Activated CD4-positive, CD25-positive, alpha-beta regulatory T cell treated with anti-CD3 and anti-CD28 coated beads, Interleukin-2, amount 50 U/mL, for 16 hours (primary cell): ENCODE data around the gene PIK3CG.
"Not testable (repeated sequence)": the region's sequence is repeated elsewhere in the genome, so short reads cannot be mapped to it uniquely, and the experiment has no call there.

ENCODE experiments used
- DNase-seq: peaks from one replicate; pipeline ENCODE4 v3.0.0-alpha.2; 2020; ENCODE audit warnings: low read depth, low spot score

Gene PIK3CG

DNA sequence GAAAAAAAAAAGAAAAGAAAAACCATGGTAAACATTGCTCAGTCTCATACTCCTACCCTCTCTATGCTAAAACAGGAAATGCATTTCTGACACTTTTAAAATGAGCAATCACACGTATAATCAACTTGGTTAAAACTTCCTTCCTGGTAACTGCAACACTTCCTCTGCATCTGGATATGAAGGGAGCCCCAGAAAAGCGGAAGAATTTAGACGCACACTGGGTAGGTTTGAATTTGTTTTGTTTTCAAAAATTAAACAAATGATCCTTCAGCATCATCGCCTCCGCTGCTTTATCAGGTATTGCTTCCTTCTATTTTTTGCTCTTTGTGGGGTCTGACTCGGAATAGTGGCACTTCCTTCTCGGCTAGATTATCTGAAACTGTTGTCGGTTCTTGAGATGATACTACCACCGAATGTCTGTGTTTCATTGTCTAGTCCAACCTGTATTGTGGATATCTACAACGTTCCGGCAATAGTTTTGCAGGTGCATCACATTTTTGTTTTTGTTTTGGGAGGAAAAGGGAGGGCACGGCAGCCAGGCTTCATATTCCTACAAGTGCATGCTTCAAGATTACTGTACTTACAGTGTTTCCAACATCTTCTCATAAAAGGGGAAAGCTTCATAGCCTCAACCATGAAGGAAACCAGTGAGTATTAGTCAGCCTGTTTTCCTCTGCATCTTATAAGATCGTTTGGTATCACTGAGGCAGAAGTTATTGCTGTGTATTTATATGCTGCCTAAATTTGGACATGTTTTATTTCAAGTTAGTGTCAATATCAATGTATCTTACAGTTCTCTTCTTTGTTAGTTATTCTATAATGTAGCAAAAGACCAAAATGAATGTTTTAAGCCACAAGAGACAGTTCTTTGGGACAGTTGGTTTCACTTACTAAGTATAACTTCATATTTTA, at the start of gene PIK3CG:
Gene PIK3CG, plus strand, starts transcription at position 153 of the 912 bp plus-strand sequence. CDS start 2,280 bp downstream, outside the sequence.
- no peak for DNase-seq

DNA sequence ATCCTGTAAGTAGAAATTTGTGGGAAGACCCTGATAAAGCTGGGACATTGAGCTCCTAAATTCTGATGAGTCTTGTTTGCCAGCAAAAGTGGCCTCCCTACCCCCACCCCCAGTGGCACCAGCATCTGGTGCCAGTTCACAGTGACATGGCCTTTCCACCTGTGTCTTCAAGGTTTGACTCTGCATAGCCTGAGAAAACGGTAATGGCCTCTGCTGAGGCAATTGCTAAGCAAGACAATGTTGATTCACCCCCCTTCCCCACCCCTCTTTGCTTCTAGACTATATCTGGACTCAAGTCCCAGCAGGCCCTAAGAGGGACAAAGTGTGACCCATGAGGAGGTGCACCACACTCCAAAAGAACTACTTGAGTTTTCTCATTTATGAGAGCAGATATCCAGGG, 48.0 kb upstream of the PIK3CG start:
- no peak for DNase-seq

DNA sequence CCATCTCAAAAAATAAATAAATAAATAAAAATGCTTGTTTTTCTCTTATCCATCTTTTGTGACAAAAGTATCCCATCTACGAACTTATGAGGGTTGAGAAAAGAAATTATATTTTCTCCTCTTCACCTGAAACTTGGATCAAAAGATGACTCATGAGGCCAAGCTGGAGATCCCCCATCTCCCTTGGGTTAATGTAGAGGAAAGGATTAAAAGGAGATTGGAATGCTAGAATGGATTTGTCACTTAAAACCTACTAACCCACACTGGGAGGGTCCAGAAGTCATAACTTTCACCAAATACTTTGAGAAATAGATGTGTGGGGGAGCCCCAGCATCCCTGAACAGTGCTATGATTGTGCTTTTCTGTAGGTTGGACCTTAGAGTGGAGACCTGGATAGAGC, 46.3 kb upstream of the PIK3CG start:
- DNase-seq, result no peak

DNA sequence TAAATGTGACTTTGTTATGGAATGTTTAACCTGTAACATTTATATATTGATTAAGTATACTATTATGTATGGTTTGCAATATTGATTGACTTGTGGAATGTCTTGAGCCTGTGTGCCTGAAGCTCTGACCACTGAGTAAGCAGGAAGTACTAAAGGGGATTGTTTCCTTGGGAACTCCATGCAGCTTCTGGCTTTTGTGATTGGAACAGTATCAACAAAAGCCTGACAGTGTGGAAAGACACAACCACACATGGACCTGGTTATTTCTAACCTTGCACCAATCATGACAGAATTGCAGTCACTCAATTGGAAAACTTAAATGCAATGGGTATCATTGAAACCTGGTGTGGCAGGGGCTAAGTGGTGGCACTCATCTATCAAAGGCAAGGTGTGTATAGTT, 45.5 kb upstream of the PIK3CG start:
- no peak for DNase-seq

DNA sequence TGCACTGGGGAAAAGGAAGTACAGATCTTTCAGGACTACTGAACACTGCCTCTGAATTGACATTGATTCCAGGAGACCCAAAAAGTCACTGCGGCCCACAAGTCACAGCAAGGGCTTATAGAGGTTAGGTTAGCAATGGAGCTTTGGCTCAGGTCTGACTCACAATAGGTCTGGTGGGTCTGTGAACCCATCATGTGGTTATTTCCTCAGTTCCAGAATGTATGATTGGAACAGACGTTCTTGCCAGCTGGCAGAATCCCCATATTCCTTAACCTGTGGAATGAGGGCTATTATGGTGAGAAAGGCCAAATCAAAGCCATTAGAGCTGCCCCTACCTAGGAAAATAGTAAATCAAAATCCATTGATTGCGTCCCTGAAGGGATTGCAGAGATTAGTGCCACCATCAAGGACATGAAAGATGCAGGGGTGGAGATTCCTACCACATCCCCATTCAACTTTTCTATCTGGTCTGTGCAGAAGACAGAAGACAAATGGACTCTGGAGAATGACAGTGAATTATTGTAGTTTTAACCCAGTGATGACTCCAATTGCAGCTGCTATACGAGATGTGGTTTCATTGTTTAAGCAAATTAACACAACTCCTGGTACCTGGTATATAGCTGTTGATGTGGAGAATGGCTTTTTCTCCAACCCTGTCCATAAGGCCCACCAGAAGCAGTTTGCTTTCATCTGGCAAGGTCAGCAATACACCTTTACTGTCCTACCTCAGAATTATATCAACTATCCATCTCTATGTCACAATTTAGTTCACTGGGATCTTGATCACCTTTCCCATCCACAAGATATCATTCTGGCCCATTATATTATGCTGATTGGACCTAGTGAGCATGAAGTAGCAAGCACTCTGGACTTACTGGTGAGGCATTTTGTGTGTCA, 44.5 kb upstream of the PIK3CG start:
- no peak for DNase-seq

DNA sequence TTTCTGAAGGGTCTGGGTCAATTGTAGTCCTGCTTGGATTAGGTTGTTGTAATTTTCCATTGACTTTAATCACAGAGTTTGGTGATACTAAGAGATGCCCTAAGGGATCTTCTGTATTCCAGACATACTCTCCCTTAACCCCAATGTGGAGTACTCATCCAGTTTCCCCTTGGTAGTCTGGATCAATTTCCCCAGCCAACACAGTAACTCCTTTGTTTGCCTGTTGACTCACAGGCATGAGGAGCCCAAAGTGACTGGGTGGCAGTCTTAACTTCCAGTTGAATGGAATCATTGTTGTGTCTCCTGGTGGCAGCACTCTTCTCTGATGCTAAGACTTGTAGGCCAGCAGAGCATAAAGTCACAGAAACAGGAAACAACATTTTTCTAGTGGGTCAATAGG, 41.5 kb upstream of the PIK3CG start:
- no peak for DNase-seq

DNA sequence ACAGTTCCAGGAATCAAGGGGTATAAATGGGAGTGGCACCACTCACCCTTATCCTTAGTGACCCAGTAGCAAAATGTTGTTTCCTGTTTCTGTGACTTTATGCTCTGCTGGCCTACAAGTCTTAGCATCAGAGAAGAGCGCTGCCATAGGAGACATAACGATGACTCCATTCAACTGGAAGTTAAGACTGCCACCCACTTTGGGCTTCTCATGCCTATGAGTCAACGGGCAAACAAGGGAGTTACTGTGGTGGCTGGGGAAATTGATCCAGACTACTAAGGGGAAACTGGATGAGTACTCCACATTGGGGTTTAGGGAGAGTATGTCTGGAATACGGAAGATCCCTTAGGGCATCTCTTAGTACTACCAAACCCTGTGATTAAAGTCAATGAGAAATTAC, 40.6 kb upstream of the PIK3CG start:
- DNase-seq, result no peak

DNA sequence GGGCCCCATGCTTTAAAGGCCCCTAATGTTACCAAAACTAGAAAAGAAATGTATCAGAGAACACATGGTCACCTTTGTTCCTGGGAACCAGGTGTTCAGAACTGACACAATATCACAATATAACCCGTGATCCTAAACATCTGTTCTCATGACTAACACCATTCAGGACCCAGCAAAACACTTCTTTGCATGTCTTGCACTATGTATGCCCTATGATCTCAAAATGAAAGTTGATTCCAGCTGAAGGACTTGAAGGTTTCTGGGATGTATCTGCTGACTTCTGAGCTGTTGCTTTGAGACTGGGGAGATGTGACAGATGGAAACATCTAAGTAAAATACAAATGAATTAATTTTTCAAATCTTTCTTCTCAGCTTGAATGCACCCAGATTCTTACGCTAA, 37.5 kb upstream of the PIK3CG start:
- no peak for DNase-seq

DNA sequence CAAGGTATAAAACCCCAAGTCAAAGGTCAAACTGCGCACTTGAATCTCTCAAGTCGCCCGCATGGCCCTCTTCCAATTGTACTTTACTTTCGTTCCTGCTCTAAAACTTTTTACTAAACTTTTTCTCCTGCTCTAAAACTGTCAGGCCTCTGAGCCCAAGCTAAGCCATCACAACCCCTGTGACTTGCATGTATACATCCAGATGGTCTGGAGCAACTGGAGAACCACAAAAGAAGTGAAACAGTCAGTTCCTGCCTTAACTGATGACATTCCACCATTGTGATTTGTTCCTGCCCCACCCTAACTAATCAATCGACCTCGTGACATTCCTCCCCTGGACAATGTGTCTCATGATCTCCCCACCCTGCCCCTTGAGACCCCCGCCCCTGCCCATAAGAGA, 35.6 kb upstream of the PIK3CG start:
- DNase-seq, result no peak

DNA sequence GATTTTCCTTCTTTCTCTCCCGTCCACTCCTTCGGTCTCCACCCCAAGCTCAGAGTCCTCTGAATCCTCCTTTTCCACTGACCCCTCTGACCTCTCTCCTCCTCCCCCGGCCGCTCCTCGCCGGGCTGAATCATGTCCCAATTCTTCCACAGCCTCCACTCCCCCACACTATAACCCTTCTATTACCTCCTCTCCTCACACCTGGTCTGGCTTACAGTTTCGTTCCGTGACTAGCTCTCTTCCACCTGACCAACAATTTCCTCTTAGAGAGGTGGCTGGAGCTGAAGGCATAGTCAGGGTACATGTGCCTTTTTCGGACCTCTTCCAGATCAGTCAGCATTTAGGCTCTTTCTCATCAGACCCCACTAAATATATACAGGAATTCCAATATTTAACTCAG, 34.2 kb upstream of the PIK3CG start:
- not testable (repeated sequence) for DNase-seq

DNA sequence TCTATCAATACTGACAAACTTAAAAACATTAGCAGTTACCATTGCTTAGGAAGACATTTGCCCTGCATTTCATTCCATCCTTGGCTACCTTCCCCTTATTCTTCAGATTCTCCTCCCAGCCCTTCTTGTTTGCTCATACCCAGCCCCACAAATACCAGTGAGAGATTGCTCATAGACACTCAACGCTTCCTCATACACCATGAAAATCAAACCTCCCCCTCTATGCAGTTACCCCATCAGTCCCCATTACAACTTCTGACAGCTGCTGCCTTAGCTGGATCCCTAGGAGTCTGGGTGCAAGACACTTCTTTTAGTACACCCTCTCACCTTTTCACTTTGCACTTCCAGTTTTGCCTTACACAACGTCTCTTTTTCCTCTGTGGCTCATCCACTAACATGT, 28.3 kb upstream of the PIK3CG start:
- DNase-seq, result no peak

DNA sequence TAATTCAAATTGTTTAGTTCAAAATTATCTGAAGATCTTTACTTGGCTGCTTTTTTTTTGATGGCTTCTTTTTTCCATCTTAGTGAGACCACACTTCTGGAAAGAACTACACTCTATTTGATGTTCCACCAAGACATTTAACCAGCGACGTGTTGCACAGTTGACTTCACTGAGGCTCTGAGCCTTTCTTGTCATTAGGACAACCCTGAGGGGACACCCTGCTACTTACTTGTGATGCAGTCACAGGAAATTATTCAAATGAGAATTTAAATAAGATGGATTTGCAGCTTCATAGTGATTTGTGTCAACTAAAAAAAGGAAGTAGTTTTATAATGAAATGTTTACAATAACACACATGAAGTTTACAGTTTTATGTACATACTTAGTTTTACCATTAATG, 25.6 kb upstream of the PIK3CG start:
- no peak for DNase-seq

DNA sequence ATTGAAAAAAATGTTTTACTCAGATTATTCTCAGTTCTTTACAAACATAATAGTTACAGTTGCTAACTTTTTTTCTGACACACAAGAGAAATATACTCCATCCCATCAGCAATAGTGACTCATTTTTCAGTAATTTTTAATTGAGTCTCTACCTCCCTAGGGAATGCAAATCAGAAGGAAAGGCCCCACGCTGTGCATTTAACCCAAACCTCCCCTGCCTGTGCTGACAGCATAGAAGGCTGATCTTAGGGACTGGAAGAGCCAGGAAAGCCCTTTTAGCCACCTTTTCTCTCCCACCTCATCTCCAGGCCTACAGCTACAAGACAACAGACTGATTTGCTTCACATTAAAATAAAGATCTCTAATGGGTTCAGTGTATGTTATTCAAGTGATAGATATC, 24.7 kb upstream of the PIK3CG start:
- no peak for DNase-seq

DNA sequence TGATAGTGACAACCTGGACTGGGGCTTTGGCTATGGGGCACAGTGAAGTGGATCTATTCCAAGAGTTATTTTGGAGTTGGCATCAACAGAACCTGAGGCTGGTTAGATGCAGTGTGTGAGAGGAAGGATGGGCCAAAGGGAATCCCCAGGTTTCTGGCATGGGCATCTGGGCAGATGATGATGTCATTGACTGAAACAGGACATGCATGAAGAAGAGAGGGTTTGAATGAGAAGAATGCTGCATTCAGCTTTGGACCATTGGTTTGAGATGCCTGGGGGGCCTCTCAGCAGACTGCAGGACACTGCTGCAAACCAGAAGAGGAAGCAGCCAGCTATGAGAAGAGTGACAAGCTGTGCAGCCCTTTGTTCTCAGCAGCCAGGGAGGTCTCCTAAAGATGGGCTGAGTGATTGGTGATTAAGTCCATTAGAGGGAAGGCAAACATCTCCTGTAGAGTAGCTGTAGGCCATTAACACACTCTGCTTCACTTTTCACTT, 23.1 kb upstream of the PIK3CG start:
- no peak for DNase-seq

DNA sequence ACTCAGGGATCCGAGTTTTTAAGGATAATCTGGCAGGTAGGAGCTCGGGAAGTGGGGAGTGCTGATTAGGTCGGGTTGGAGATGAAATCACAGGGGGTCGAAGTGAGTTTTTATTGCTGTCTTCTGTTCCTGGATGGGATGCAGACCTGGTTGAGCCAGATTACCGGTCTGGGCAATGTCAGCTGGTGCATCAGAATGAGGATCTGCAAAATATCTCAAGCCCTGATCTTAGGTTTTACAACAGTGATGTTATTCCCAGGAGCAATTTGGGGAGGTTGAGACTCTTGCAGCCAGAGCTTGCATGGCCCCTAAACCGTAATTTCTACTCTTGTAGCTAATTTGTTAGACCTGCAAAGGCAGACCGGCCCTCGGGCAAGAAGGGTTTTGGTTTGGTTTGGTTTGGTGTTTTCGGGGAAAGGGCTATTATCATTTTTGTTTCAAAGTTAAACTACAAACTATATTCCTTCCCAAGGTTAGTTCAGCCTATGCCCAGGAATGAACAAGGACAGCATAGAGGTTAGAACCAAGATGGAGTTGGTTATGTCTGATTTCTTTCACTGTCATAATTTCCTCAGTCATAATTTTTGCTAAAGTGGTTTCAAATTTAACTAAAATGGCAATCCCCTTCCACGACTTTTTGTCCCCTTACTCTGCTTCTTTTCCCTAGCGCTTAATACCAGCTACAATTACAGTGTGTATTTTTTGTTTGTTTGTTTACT, 20.6 kb upstream of the PIK3CG start:
- DNase-seq, result no peak

DNA sequence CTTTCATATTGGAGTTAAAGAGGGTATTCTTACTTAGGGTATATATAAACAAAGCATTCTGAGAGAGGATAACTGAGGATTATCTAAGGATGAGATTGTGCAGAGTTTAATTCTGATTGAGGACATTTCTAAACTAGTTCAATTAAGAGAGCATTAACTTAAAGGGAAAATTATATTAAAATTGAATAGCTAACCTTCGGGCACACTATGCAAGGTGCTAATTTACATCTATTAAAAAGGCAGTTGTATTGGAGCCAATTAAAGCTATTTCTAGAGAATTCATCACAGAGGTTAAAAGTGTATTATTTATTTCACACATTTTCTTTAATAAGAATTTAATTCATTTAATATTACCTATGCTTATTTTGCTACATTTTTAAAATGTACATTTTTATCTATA, 17.0 kb upstream of the PIK3CG start:
- no peak for DNase-seq

DNA sequence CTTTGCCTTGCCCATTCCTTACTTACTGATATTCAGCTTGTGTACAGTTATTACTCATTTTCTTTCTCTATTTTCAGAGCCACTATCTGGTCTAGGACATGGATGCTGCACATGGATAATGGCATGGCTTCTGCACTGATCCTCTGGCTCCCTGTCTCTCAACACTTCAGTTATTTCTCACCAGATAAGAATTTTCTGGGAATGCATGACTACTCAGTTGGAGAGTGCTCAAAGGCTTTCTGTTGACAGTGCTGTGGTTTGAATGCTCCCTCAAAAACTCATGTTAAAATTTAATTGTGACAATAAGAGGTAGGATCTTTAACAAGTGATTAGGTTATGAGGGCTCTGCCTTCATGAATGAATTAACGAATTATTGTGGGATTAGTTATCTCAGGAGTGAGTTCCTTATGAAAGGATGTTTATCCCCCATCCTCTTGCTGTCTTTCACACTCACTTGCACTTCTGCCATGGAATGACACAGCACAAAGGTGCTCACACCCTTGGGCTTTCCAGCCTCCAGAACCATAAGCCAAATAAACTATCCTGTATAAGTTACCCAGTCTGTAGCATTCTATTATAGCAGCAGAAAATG, 16.1 kb upstream of the PIK3CG start:
- no peak for DNase-seq

DNA sequence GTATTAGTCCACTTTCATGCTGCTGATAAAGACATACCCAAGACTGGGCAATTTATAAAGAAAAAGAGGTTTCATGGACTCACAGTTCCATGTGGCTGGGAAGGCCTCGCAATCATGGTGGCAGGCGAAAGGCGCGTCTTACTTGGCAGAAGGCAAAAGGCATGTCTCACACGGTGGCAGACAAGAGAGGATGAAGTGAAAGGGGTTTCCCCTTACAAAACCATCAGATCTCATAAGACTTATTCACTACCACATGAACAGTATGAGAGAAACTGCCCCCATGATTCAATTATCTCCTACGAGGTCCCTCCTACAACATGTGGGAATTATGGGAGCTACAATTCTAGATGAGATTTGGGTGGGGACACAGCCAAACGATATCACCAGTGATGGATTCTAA, 13.4 kb upstream of the PIK3CG start:
- DNase-seq, result not testable (repeated sequence)

DNA sequence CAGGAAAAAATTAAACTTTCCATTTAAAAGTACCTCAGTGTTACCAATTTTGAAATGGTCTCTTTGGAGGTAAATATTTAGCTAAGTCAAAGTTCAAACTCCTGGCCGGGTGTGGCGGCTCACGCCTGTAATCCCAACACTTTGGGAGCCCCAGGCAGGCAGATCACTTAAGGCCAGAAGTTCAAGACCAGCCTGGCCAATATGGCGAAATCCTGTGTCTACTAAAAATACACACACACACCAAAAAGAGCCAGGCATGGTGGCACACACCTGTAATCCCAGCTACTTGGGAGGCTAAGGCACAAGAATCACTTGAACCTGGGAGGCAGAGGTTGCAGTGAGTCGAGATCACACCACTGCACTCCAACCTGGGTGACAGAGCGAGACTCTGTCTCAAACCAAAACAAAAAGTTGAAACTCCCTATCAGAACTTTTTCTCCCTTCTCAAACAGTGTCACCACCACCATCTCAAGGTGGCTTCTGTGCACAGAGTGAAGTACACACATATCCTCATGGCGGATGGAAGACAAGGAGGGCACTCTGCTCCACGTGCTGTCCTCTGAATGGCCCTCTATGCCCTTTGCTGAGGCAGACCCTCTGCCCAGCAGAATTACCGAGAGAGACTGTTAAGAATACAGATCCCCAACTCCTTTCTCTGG, 11.7 kb upstream of the PIK3CG start:
- DNase-seq, result no peak

DNA sequence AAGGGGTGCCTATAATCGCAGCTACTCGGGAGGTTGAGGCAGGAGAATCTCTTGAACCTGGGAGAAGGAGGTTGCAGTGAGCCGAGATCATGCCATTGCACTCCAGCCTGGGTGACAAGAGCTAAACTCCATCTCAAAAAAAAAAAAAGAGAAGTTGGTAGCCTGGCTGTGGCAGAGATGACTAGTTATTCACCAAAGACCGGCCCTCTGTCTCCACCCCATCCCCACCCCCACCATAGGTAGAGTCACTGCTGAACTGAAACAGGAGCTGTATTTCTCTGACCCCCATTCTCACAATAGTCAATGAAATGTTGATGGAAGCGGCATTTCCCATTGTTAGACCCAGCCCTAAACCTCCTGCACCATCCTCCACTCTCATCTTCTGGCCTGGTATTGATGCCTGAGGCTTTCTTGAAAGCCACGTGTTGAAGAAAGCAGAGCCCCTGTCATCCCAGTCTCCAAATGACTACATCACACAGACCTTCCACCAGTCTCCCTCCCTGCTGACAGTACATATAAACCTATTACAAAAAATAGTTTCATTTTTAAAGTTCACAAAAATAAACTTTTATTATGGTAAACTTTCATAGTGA, 9.4 kb upstream of the PIK3CG start:
- no peak for DNase-seq
